C4-2B (cell line): Measurements from ENCODE around the gene SFMBT2.

Experiments
- CTCF ChIP-seq: fragments of 450-650 bp; conservative IDR thresholded peaks from 2 replicates; pipeline ENCODE4 v1.5.1; 2017; ENCODE audit warnings: mild to moderate bottlenecking
- ZFX ChIP-seq: fragments of 450-650 bp; IDR thresholded peaks from 2 replicates; pipeline ENCODE4 v1.6.1; 2017

DNA sequence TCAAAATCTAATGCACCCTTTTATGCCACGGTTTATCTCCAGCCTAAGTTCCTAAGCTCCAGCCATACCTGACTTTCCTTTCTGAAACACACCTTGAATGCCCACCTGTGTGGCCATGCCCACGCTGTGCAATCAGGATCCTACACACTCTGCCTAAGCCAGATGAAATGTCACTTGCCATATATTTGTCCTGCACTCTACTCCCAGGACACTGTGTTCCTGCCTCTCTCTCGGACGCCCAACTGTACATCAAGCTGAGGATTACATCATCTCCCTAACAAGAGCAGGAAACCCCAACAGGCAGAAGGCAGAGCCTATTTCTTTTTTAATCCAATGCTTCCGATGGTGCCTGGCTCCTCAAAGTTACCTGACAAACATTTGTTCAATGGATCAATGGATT lies 214.6 kb downstream of the SFMBT2 start:
- no peak for TF ChIP-seq CTCF
- TF ChIP-seq ZFX, result no peak
